Measurements from ENCODE around the gene CHMP4A.

- TF ChIP-seq CTCF (IDR thresholded peaks at IDR 0.05) (no peak), POLR2AphosphoS5 (IDR thresholded peaks at IDR 0.05) (no peak), POLR2A (IDR thresholded peaks at IDR 0.05; ENCODE audit: low read depth) (no peak)
Measured at GRCh38 chr14:24177891-24178290, 35.4 kb downstream of the CHMP4A start.
